Measurements from ENCODE around the gene CHKB. TPM values are rescaled to one million over a fixed set of nuclear protein-coding genes. Genes with fewer than 3 reads are reported as not detected.

Gene CHKB, protein sequence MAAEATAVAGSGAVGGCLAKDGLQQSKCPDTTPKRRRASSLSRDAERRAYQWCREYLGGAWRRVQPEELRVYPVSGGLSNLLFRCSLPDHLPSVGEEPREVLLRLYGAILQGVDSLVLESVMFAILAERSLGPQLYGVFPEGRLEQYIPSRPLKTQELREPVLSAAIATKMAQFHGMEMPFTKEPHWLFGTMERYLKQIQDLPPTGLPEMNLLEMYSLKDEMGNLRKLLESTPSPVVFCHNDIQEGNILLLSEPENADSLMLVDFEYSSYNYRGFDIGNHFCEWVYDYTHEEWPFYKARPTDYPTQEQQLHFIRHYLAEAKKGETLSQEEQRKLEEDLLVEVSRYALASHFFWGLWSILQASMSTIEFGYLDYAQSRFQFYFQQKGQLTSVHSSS
- 10 to 100 TPM; 63.3 to 65.8 TPM for total RNA-seq

DNA sequence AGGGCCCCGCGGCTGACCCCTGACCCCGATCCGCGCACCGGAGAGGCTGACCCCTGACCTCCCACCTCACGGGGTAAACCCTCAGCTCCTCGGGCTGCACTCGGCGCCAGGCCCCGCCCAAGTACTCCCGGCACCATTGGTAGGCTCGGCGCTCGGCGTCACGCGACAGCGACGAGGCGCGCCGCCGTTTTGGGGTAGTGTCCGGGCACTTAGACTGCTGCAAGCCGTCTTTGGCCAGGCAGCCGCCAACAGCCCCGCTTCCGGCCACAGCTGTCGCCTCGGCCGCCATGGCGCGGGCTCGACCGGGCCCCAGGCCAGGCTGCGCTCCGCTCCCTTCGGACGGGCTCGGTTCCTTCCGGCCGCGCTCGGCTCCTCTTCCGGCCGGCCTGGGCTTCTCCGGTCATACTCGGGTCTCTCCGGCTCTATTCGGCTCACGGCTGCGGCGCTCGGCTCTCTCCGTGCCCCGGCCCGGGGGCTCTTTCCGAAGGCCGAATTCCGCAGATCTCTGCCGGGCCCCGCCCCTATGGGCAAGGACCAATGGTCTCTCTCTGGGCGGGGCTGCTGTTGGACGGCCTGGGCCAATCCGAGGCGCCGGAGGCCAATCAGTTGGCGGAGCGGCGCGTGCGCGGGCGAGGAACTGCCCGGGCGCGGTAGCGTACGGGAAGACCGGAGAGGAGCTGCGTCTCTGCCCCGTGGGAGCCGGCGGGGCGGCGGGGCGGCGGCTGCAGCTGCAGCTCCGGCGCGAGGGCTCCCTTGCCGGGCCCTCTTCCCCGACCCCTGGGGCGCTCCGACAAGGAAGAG, at the start of gene CHKB:
Gene CHKB (minus strand): TSS at position 357 of the 801 bp plus-strand sequence. CDS start 68 bp downstream, at position 289.
- ChIA-PET CTCF (interaction anchor here (1.0 to 3.1 kb wide), 4 partner anchors 19 to 85 kb away, joined by 3 to 21 read pairs (median 5); partner anchors contain the start of genes SCO2 and SYCE3), POLR2A (interaction anchor here (0.6 to 1.9 kb wide), 5 partner anchors 35 to 74 kb away, joined by 3 to 7 read pairs (median 3); partner anchors contain the start of genes NCAPH2 and TYMP)

DNA sequence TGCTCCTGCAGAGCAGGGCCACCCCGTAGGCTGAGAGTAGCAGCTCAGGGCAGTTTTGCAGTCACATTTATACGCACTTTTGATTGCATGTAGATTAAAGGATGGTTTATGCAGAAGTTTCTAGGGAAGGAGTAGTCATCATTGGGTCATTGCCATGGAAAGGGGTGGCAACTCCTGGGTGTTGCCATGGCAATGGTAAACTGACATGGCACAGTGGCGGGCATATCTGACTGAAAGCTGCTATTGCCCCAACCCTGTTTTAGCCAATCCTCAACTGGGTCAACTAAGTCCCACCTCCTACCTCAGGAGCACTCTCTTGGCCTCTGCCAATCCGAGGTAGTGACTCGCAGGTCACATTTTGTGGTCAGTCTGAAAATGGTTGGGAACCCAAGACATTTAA, 47.7 kb upstream of the CHKB start:
- ChIA-PET CTCF (interaction anchor here (1.0 kb wide), 1 partner anchor 105 kb away, joined by 3 read pairs; the partner anchor contains the start of gene SCO2), POLR2A (no interaction called here)

DNA sequence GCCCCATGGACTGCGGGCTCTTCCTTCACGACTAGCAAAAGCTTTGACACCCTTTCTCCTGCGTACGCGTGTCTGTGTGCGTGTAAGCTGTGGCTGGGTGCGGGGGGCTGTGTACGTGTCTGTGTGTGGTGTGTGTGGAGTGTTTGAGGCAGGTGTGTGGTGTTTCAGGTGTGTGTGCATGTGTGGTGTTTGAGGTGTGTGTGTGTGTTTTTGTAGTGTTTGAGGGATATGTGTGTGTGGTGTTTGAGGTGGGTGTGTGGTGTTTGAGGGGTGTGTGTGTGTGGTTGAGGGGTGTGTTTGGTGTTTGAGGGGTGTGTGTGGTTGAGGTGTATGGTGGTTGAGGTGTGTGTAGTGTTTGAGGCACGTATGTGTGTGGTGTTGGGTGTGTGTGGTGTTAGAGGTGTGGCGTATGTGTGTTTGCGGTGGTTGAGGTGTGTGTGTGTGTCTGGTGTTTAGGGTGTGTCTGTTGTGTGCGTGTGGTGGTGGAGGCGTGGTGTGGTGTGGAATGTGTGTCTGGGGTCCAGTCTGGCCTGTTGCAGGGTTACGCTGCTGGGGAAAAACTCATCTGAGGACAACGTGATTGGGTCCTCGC, 46.0 kb upstream of the CHKB start:
- ChIA-PET POLR2A (interaction anchor here (0.8 to 1.1 kb wide), 4 partner anchors 66 to 103 kb away, joined by 3 to 6 read pairs (median 4); partner anchors contain the start of genes SCO2 and SYCE3), CTCF (interaction anchor here (0.6 to 1.2 kb wide), 3 partner anchors 80 to 119 kb away, joined by 3 to 4 read pairs (median 3); partner anchors contain the start of gene KLHDC7B)

DNA sequence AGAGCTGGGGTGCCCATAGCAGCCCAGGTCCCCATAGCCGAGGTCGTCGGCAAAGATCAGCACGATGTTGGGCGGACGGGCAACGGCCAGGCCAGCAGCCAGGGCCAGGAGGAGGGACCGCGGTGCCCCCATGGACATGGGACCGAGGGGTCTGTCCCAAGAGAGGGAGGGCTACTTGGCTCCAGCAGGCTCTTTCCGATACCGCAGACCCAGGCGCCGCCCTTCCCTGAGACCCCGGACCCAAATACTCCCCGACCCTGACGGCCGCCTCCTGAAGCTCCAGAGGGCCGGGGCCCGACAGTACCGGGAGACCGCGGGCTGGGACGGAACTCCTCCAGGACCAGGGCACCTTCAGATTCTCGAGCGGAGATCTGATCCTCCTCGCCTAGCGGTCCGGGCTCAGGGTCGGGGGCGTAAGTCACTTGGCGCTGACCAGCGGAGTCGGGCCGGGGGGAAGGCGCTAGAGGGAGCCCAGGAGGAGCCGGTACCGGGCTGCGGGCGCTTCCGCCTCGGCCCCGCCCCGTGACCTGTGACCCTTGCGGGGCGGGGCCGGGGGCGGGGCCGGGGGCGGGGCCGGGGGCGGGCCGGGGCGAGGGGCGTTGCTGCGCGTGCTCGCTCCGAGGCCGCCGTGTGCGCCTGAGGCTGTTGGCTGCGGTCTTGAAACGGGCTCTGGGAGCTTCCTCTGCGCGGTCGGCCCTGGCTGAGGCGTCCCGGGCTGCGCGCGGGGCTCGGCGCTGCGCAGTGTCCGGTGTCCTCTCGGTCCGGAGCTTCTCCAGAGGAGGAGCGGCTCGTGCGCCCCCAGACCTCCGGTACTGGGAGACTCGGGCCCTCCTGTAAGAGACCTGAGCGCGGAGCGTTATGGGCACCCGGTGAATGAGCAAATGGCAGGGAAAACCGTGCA, 45.2 kb upstream of the CHKB start, which contains the start of gene ARSA:
Gene ARSA (minus strand): TSS at position 511 of the 901 bp plus-strand sequence. CDS start 373 bp downstream, at position 138.
- CTCF ChIA-PET: interaction anchor here (0.6 to 1.6 kb wide), 7 partner anchors 65 to 240 kb away, joined by 3 to 6 read pairs (median 3); partner anchors contain the start of genes KLHDC7B, SCO2 and SYCE3
- POLR2A ChIA-PET: interaction anchor here (0.8 to 1.1 kb wide), 4 partner anchors 65 to 103 kb away, joined by 3 to 6 read pairs (median 4); partner anchors contain the start of genes SCO2 and SYCE3

DNA sequence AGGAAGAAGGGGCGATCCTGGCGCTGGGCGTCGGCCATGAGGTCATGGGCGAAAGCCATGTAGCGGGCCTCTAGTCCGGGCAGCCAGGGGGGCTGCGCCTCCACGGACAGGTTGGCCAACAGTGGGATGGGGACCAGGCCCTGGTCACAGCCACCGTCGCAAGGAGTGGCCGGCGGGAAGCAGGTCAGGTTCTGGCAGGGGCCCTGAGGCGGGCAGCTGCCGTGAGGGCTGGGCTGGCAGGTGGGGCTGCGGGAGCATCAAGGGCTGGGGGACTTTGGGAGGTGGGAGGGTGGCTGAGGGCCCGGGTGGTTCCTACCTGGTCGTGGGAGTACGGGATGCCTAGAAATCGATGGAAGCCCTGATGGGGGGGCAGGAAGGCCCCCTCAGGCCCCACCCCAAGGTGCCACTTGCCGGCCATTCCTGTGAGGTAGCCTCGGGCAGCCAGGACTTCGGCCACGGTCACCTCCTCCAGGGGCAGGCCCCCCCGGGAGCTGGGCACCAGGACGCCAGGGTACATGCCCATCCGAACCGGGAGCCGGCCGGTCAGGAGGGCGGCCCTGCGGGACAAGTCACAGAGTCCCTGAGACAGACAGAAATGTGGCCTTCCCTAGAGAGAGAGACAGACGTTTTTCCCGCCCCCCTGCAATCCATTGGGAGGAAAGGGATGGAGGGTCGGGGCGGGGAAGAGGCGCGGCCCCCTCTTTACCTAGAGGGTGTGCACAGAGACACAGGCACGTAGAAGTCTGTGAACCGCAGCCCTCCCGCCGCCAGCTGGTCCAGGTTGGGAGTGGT, 44.4 kb upstream of the CHKB start:
- CTCF ChIA-PET: interaction anchor here (0.8 to 1.6 kb wide), 3 partner anchors 64 to 101 kb away, joined by 3 to 4 read pairs (median 4); partner anchors contain the start of genes SCO2 and SYCE3
- POLR2A ChIA-PET: no interaction called here

DNA sequence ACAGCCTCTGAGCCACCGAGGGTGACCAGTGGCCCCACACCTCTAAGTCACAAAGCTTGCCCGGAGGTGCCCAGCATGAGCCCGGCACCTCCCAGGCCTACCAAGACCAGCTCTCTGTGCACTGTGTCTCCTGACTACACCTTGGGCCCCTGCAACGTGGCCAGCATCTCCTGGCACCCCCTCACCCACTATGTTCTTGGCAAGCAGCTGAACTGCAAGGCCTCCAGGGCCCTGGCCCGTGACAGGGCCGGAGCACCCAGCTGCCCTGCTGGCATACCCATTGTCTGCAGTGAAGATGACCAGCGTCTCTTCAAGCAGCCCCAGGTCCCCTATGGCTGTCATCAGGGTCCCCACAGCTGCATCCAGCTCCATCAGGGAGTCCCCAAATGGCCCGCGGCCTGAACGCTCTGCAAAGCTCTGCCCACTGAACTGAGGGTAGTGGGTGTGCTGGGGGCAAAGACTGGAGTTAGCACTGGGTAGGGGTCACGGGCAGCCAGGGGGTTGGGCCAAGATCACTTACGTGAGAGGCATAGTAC, 43.7 kb upstream of the CHKB start:
- CTCF ChIA-PET: interaction anchor here (0.8 to 1.6 kb wide), 2 partner anchors 87 to 101 kb away, joined by 3 to 4 read pairs; partner anchors contain the start of gene SCO2
- POLR2A ChIA-PET: no interaction called here

DNA sequence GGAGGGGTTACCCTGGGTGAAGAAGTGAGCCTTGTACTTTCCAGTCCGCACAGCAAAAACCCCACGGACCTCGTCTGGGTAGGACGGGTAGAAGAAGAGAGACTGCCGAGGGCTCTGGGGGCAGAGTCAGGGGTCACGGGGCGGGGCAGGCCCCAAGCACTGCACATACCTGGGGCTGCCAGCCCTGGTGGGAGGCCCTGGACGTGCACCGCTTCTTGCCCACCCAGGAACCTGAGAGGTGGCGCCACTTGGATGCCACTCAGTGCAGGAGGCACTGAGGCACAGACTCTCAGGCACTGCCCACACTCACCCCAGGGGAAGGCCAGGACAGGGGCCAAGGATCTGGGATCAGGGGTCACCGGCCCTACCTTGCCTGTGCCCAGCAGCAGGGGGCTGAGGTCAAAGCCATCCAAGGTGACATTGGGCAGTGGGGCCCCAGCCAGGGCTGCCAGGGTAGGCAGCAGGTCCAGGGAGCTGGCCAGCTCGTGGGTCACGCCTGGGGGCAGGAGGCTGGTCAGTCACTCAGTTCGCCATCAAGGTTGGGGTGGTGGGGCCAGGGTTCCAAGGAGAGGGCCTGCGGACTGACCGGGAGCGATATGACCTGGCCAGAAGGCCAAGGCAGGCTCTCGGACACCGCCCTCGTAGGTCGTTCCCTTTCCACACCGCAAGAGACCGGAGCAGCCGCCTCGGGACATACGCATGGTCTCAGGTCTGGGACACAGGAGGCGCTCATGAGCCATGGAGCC, 43.1 kb upstream of the CHKB start:
- POLR2A ChIA-PET: no interaction called here
- CTCF ChIA-PET: interaction anchor here (0.8 to 1.6 kb wide), 2 partner anchors 86 to 100 kb away, joined by 3 to 4 read pairs; partner anchors contain the start of gene SCO2

DNA sequence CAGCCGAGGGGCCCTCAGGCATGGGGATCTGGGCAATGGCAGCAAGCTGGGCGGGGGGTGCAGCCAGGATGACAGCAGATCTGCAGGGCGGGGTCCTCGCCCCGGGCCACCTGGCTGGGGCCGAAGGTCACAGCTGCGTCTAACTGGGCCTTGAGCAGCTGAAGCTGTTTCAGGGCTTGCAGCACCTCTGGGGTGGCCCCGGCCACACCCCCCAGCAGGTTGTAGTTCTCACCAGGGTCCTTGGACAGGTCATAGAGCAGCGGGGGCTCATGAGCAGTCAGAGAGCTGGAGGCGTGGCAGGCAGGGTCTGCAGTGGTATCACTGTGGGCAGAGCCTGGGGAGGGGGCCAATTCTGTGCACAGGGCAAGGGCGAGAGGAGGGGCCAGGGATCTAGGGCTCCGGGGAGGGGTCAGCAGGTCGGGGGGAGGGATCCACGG, 42.5 kb upstream of the CHKB start:
- ChIA-PET CTCF (no interaction called here), POLR2A (no interaction called here)

DNA sequence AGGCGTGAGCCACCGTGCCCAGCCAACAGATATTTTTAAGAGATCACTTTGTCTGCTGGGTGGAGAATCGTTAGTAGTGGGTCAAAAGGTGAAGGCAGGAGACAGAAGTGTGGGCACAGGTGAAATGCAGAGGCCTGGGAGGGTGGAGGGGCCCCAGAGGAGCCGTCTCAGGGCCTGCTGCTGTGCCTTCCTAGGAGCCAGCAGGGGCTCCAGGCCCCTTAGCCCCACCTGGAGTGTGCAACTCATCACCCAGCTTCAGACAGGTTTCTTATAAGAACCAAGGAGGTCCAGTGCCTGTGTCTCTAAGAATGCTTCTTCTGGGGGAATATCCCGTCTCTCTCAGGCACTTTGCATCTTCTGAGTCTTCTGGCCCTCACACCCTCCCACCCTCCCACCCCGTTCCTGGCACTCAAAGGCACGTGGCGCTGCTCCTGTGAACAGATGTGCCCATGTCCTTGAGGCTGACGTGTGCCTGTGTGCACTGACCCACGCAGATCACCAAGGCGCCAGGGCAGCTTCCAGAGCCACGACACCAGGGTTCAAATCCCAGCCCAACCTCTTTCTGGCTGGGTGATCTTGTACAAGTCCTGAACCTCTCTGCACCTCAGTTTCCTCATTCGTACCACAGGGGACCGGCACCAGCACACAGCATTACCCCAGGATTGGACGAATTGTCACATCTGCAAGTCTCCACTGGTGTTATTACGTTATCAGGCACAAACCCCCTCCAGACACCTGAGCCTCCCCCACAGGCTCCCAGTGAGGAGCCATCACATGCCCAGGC, 41.9 kb upstream of the CHKB start:
- ChIA-PET POLR2A (no interaction called here), CTCF (no interaction called here)

DNA sequence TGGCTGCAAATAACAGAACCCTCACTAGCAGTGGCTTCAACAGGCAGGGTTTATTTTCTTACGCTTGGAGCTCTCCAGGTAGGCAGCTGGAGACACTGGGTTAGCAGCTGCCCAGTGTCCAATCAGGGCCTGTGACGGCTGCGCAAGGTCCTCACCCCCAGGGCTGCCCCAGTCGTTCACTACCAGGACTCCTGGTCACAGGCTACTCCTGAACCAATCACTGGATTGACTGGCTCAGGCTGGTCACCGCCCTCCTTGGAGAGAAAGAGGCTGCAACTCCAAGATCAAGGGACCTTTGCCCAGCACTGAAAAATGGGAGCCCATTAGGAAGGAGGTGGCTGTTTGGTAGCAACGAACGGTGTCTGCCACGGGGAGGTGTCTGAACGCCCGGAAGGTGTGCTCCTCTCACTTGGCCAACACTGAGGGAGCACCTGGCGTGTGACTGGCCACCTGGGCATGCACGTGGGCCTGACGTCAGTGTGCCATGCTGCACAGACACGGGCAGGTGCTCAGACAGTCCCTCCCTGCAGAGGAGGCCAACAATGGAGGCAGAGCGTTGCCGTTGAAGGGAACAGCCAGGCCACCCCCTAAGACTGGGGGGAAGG, 40.2 kb upstream of the CHKB start:
- POLR2A ChIA-PET: interaction anchor here (3.0 kb wide), 1 partner anchor 97 kb away, joined by 35 read pairs; the partner anchor contains the start of gene SCO2

DNA sequence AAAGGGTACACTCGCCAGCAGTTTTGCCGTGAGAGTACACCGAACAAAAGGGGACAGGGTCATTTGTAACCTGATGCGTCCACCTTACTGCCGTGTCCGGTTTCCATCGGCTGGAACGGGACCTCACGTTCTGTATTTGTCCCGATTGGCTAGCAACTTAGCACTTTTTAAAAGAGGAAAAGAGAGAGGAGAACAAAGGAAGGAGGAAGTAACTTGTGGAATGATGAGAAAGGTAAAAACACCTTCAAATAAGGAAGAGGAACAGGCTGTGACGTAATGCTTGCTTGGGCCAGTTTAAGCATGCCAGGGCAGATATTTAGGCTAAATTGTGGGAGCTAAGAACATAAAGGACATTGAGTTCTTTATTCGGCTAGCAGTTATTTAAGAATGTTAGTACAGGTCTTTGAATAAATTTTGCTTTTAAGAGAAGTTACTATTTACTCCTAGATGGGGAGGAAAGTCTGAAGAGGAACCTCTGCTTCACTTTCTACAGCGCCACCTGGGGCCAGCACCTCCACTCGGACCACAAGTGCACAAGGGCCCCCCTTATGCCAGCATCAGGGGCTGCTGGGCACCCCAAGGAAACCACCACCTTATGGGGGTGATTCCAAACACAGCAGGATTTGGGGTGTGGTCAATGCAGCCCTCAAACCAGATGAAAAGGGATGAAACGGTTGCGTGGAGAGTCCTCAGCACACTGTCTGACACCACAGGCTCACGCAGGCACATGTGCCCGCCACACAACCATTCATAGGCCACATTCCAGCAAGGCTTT, 39.5 kb upstream of the CHKB start:
- ChIA-PET POLR2A (interaction anchor here (0.6 to 3.0 kb wide), 6 partner anchors 74 to 431 kb away, joined by 3 to 35 read pairs (median 9); partner anchors contain the start of genes LMF2, NCAPH2 and SCO2), CTCF (interaction anchor here (1.2 to 3.0 kb wide), 8 partner anchors 59 to 97 kb away, joined by 3 to 47 read pairs (median 16); partner anchors contain the start of genes KLHDC7B, SCO2, SYCE3 and TYMP)

More for the DNA sequence above, 40.2 kb upstream of the CHKB start:
- CTCF ChIA-PET: interaction anchor here (1.2 to 3.0 kb wide), 2 partner anchors 84 to 97 kb away, joined by 3 to 21 read pairs; partner anchors contain the start of gene SCO2

DNA sequence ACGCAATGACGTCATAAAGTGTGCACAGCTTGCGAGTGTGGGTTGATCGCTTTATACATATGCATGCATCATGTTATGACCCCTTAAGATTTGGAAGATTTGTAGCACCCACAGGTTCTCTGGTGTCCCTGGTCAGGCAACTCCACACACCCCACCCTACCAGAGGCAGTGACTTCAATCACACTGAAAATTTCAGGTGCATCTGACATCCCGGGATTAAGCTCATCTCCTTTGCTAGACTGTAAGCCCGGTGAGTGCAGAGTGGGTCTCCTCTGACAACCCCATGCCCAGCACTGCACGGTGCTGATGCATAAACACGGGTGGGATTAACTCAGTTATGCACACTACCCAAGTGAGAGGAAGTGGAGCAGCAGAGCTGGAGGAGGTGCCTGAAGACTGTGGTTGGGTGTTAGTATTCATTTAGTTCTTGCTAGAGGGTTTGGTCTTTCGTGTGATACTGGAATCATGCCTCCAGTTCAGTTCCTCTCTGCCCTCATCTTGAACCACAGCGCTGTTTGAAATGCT, 38.8 kb upstream of the CHKB start:
- CTCF ChIA-PET: interaction anchor here (0.8 to 3.0 kb wide), 17 partner anchors 39 to 279 kb away, joined by 3 to 47 read pairs (median 5); partner anchors contain the start of genes CHKB, KLHDC7B, LMF2 and NCAPH2
- POLR2A ChIA-PET: interaction anchor here (0.6 to 3.0 kb wide), 9 partner anchors 38 to 430 kb away, joined by 3 to 35 read pairs (median 5); partner anchors contain the start of genes CHKB, LMF2, NCAPH2 and SCO2

Measured in activated CD8-positive, alpha-beta memory T cell treated with anti-CD3 and anti-CD28 coated beads for 36 hours (primary cell).